GOT3 (cell line): ENCODE results near the gene CPSF3.
A peak's percentile ranks its signal among the peaks of the same experiment; 100 is the strongest.

ENCODE experiments used
- DNase-seq: peaks from one replicate; lab custom pipeline; 2025; ENCODE audit warnings: mixed read lengths; lab: John Stamatoyannopoulos, UW

Gene CPSF3

DNA sequence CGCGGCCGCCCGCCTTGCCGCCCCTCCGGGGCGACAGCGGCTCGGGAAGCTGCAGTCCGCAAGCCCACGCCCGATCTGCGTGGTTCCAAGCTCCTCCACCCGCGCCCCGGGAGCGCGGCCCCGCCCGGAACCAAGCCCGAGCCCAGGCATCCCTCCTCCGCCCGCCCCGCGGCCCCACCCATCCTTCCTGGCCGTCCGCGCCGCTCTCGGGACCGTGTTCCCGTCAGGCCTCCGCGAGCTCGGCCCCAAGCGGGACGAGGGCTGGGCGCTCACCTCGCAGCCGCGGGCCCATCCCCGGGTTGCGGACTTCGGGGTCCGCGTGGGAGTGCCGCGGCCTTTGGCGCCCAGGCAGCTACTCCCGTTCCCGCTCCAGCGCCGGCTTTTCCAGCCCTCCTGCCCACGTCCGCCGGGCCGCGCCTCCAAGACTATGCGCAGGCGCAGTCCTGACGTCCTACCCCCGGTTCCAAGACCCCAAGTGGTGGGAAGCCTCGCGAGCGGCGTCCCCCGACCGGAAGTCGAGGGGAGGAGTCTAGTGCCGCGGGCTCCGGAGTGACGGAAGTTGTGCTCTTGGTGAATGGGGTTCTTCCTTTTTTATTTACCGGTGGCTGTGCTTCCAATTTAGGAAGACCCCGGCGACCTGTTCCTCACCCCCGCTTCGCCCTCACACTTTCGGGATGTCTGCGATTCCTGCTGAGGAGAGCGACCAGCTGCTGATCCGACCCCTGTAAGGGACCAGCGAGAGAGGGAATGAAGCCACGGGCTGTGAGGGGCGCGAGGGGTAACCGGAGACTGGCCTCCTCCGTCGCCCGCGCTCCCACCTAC lies at the start of gene CPSF3, which contains the start of gene ITGB1BP1:
Gene CPSF3, plus strand, starts transcription at position 555 of the 822 bp plus-strand sequence. Its CDS starts 120 bp downstream, at position 675.
Gene ITGB1BP1, minus strand, starts transcription at position 429 of the 822 bp plus-strand sequence. CDS start 4,831 bp downstream, outside the sequence.
- DNase-seq = peak; percentile 87

DNA sequence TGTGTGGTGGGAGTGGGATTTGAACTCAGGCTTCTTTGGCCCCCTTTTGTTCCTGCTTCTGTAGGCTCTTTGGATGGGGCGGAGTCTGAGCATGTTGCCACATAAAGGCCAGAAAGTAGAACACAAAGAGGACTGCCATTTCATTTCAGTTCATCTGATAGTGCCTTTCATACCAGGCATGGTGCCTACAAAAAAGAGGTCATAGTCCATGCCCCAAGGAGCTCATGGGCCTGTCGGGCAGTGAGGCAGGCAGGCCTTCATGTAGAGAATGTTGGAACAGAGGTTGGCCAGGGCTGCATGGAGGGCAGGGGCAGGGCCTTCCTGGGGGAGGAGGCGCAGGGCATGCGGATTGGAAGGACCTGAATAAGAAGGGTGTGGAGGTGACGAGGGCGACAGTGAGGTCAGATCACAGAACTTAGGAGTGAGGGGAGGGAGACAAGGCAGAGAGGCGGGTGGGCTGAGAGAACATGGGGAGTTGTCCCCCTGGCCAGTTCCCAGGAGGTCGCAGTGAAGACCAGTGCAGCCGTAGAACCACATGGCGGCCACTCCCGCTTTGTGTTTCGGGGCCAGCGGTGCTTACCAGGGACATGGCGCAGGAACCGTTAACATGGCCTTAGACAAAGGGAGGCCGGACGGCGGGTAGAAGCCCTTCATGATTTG lies 49.3 kb upstream of the CPSF3 start:
- no peak for DNase-seq

DNA sequence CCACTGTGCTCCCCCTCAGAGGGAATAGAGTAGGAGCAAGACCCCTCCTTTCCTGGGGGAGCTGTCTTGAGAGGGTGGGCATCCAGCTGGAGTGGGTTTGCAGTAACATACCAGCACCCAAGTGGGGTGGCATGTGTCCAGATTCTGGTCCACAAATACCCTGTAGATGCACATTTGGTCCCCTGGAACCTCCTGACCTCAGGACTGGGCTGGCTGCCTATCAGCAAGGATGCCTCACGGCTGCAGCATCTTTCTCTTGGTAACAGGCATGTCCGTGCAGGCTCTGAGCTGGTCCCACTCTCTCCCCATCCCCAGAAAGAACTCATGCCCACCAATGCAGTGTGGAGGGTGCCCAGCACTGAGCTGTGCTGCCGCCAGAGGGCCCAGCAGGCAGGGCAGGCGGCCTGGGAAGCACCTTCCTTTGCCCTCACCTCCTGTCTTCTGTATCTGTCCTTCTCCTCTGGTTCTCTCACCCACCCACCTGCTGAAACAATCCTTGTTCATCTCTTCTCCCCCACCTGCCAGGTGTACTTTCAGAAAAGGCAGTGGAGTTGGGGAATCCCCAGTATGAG lies 47.5 kb upstream of the CPSF3 start:
- DNase-seq = no peak

DNA sequence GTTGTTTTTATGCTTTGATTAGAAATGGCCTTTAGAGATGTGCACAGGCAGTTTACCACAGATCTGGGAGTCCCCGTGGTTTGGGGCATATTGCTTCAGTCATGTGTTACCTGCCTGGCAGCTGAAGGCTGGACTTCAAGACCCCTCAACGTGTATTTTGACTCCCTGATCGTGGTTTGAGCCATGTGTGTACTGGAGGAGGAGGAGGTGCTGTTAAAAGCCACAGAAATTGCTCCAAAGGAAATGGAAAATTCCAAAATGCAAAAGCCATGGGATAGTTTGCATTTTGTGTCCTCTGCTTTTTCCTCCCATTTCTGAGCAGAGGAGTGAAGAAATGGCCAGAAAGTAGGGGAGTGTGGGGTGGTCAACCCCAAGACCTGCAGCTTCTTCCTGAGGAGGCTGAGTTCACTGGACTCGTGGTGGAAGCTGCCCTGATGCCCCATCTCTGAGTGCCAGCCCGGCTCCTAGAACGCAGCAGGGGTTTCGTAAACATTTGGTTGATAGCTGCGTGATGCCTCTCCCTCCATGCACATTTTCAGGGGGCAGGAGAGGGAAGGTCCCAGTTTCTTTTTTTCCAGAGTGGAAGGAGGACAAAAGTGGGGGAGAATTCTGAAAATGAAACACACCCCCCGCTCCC lies 45.9 kb upstream of the CPSF3 start:
- no peak for DNase-seq

DNA sequence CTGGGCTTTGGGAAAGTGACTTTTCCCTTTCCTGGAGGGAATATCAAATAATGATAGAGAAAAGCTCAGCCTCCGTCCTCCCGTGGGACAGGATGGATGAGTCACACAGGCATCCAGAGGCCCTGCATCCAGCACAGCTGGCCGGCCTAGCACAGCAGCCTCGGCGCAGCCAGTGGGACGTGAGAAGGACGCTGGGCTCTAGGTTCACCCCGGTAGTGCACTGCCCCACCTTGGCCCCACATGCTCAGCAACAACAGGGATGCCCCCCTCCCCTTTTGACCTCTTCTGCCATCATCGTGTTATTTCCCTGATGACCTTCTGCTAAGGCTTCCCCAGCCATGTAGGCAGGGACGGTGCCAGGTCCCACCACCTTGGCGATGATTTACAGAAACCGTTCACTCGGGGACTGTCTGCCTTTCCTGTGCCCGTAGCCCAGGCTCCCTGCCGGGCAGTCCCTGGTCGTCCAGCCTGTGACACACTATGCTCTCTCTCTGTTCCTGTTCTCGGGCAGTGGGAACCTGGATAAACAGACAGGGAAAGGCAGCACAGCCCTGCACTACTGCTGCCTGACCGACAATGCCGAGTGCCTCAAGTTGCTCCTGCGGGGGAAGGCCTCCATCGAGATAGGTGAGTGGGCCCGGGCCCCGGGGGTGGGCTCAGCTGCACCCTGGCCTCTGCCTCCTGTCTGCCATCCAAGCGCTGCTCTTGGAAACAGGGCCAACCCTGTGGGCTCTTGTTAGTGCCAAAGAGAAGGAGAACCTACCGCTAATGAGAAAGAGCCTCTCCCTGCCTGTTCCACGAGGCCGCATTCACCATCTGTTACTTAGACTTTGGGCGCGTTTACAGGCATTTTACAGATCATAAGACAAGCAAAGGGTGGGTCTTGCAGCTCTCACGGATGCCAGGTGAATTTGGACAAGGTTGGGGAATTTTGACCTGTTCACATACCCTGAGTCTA lies 44.7 kb upstream of the CPSF3 start:
- peak; percentile 32 for DNase-seq

DNA sequence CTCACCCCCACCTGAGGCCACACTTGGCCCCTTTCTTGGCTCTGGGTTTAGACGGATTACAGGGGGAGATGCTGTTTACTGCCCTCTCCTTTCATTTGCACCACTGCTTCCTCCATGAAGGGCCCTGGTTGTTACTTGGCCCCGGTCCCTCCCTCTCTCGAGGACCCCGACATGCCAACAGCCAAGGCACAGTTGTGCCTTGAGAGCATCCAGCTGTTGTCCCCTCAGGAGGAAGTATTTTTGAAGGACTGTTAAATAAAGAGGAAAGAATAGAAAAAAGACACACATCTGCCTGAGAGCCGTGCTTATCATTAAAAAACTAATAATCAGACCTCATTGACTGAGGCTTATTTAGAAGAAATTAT lies 44.1 kb upstream of the CPSF3 start:
- no peak for DNase-seq

DNA sequence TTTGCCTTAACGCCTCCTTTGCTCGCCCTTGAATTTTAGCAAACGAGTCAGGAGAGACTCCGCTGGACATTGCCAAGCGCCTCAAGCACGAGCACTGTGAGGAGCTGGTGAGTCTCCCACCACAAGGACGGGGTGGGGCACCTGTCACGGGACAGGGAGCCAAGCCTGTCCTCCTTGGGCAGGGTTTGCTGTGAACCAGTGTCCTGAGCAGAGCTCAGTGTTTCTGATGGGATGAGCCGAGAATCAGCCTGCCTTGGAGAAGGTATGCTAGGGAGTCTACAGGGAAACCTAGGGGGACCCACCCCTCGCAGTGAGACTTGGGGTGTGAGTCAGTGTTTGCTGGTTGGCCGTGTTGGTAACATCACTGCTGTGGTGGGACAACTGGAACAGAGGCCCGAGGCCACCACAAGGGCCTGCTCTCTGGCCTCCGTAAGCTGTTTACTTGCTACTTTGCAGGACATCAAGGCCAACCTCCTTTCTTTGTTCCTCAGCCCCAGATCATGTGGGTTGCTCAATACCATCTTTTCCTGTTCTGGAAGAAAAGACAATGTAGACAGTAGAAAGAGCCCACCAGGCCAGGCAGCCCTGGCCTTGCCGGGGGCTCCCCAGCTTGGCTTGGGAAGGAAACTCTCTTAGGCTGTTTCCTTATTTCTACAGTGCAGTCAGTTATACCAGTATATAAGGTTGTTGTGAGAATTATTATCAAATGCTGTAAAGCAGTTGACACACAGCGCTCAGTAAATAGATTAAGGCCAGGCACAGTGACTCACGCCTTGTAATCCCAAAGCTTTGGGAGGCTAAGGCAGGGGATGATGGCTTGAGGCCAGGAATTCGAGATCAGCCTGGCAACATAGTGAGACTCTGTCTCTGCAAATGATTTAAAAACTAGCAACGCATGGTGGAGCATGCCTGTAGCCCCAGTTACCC lies 42.5 kb upstream of the CPSF3 start:
- DNase-seq = peak; percentile 35

DNA sequence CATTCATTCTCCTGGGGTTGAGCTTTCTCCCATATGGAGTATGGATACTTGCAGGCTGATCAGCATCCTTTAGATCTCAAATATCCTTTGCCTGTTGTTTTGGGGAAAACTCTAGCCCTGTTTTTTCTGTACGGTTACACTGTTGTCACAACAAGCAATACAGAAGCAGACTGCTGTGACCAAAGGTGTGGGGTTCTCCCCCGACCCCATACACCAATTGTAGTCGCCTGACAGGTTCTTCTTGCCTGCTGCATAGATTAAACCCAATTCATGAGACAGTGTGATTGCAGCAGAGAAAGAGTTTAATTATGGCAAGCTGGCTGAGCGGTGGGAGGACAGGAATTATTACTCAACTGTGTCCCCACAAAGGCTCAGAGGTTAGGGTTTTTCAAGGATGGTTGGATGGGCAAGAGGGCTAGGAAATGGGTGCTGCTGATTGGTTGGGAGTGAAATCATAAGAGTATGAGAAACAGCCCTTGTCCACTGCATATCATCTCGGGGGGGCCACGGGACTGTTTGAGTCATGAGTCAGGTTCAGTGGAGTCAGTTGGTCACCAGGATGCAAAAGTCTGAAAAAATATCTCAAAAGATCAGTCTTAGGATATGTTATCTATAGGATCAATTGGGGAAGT lies 40.7 kb upstream of the CPSF3 start:
- no peak for DNase-seq

DNA sequence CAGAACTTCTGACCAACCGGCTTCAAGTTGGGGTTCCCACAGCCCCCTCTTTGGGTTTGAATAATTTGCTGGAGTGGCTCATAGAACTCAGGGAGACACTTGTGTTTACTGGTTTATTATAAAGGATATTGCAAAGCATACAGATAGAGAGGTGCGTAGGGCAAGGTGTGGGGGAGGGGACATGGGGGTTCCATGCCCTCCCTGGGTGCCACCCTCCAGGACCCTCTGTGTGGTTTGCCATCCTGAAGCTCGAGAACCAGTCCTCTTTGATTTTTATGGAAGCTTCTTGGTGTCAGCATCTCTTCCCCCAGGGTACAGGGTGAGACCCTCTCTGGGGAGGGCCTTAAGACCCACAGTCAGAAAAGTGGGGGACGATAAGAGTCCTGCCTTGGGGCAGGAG lies 38.9 kb upstream of the CPSF3 start:
- no peak for DNase-seq

DNA sequence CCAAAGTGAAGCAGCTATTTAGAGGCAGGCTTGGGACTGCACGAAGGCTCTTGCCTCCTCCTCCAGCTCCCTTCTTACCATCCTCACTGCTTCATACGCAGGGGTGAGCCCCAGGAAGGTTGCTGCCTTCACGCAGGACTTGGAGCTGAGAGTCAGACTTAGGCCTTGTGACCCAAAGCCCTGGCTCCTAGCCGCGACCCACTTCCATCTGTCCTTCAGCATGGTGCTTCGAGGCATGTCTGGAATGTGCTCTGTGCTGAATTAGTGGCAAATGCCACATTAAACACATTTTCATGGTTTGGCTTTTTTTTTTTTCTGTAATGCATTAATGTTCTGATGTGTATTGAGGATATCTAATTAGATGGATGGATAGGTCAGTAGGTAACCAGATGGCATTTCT lies 37.6 kb upstream of the CPSF3 start:
- DNase-seq = no peak

DNA sequence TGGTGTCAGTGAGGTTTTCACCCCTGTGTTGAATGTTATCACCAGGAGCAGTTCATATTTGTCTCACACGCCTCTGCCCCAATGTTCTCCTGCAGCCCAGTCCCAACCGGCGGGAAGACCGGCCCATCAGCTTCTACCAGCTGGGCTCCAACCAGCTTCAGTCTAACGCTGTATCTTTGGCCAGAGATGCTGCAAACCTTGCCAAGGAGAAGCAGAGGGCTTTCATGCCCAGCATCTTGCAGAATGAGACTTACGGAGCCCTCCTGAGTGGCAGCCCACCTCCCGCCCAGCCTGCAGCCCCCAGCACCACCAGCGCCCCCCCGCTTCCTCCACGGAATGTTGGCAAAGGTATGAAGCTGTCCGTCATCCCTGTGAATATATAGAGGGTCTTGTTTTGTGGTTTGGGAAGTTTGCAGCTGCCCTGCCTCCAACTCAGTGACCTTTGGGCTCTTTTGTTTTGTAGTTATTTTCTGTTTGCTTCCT lies 35.2 kb upstream of the CPSF3 start:
- no peak for DNase-seq

DNA sequence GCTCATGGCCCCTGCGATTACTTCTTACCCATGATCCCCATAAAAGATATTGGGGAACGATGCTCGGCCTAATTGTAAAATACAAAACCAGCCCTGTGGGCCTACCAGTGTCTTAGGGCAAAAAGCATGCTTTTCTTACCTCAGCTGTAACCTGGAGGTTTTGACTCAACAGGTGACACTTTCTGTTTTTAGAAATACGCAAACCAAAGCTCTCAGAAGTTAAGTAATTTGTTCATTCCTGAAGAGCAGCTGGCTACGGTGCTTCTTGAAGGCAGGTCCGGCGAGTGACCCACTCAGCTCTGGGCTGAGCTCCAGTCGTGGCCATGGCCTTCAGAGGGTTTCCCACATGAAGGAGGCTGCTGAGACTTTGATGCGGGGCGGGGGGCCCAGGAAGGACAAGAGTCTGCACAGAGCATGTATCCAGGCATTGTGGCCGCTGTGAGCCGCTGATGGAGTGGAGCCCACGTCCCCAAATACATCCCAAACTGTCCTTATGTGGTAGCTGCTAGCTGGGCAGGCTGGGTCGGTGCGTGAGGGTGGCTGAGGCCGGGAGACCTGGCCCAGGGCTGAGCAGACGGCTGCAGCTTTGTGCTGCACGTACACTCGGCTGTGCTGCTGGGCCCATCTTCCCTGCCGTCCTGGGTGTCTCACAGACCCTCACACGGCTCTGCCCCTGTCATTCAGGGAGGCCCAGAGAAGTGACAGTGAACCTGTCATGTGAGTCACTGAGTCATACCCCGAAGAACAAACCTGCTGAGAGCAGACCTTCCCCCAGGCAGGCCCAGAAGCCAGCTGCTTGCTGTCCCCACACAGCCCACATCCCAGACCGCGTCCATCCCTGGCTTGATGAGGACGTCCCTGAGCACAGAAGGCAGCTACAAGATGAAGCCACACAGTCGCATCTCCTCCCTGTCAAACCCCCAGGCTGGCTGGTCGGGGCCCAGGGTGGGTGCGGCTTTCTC lies 34.2 kb upstream of the CPSF3 start:
- DNase-seq = no peak

DNA sequence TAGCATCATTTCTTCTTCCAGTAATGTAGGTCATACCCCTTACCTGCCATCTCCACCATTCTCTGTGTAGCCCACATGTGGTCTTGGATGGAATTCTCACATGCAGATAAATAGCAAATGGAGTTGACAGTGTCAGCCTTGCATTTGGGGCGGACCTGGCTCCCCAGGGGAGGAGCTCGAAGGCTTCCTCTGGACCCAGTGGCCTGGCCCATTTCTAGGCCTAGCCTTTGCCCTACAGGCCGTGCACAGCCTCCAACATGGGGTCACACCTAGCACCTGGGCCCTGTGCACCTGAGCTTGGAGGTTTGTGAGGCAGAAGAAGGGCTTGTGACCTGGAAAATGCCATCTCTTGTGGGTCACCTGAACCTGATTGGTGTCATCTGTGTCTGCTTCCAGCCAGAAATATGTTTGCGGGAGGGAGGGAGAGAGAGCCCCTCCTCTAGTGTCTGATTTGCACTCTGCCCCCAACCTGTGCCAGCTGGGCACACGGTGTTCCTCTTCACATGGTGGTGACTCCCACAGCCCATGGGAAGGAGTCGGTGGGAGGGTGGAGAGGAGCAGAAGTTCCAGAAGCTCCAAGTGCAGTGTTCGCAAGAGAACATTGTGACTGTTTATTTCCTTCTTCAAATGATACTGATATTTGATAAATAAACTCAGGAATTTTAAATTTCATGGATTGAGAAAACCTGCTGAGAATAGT lies 33.2 kb upstream of the CPSF3 start:
- no peak for DNase-seq

DNA sequence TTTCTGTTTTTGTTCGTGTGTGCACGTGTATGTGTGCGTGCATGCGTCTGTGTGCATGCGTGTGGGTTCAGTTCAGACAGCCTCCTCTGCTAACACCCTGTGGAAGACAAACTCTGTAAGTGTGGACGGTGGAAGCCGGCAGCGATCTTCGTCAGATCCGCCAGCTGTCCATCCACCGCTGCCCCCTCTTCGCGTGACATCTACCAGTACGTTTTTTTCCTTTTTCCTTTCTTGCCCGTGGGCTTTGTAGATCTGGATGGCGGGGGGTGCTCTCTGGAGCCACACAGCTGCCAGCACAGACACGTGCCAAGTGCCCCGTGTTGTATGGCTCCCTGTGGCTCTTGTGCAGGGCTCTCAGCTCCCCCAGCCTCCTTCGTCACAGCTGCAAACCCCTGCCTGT lies 32.5 kb upstream of the CPSF3 start:
- DNase-seq = no peak

DNA sequence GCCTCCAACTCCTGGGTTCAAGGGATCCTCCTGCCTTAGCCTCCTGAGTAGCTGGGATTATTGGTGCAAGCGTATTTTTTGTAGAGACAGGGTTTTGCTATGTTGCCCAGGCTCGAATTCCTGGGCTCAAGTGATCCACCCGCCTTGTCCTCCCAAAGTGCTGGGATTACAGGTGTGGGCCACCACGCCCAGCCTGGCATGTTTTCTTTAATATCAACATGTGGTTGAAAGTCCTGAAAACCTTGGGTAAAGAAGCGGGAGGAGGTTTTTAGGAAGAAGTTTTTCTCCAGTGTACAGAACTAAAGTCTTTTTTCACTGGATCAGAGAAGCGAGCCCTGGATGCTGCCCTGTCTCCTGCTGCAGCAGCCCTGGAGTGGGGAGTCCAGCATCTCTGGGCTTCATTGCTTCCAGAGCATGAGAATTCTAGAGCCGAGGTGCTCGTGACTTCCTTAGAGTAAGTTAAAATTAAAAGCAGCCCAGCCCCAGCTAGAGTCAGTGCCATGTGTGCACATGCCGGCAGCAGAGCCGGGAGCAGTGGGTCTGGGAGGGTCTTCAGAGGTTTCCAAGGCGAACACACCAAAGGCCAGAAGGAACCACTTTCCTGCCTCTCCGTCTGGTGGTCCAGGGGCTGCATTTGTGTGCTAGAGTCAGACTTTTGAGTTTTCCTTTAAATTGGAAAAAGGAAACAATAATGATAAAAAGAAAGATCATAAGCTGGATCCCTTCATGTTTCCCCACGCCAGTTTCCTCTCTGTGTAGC lies 31.3 kb upstream of the CPSF3 start:
- no peak for DNase-seq

DNA sequence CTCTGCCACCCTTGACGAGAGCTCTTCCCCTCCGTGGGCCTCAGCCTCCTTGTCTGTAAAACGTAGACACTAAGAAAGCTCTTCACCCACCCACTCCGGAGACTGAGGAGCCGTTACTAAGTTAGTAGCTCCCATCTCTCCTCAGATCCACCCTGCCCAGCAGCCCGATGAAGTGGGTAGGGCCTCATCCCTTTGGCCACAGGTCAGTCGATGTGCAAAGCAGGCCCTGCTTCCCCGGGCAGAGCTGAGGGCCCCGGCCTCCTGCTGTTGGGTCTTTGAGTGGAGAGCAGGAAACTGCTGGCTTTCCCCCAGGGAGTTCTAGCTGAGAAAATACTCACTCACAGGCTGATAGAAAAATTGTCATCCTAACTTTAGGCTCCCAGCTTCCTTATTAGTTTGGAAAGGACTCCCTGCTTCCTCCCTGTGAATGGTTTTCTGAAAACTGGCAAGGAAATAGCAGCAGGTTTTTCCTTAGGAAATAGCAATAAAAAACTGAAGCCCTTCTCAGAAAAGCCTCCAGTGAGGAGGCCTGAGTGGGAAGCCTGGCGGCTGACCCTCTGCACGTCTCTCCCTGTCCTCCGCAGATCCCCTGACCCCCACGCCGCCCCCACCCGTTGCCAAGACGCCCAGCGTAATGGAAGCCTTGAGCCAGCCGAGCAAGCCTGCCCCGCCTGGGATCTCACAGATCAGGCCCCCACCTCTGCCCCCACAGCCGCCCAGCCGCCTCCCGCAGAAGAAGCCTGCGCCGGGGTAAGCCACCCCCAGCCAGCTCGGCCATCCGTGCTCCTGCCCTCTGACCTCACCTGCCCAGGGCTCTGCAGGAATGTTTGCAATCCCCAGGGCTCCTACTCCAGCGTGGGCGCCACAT lies 30.3 kb upstream of the CPSF3 start:
- no peak for DNase-seq
